Body of pancreas (tissue), 4 donors: ENCODE results near the gene HOXB3. TPM values are rescaled to one million over a fixed set of nuclear protein-coding genes. Genes with fewer than 3 reads are reported as not detected.

ENCODE experiments used
- ATAC-seq: fragments of 150-250 bp; one replicate; pipeline ENCODE4 v1.9.1; 2016
- DNase-seq, 4 donors: peaks; one replicate each; pipeline ENCODE4 v3.0.0-alpha.2; 2019
- H3K27ac ChIP-seq, 4 donors: fragments of 200-600 bp; sonication (generic); 1 replicate in 3 of 4; 2 replicates in 1 of 4; pipeline versions ENCODE4 v1.5.1 to v1.6.1; 2016 to 2019; ENCODE audit warnings: mild to moderate bottlenecking in 1 of 4, mixed read lengths in 1 of 4, moderate library complexity in 1 of 4
- H3K27me3 ChIP-seq, 2 donors: fragments of 200-600 bp; sonication (generic); one replicate each; pipeline ENCODE4 v1.6.0; 2016; ENCODE audit warnings: mild to moderate bottlenecking in 1 of 2
- H3K36me3 ChIP-seq, 2 donors: fragments of 200-600 bp; sonication (generic); replicated peaks in 1 of 2; 2 replicates each; pipeline ENCODE4 v1.5.1; 2016; ENCODE audit warnings: low read depth in 2 of 2; ENCODE audit not compliant: insufficient read depth in 1 of 2
- H3K4me1 ChIP-seq: fragments of 200-600 bp; sonication (generic); one replicate; pipeline ENCODE4 v1.6.0; 2016
- H3K4me3 ChIP-seq, 2 donors: fragments of 200-600 bp; sonication (generic); 1 replicate in 1 of 2; 2 replicates in 1 of 2; pipeline ENCODE4 v1.5.1; 2016 to 2019
- H3K9me3 ChIP-seq, 3 donors: fragments of 200-600 bp; sonication (generic); 1 replicate in 2 of 3; 2 replicates in 1 of 3; pipeline ENCODE4 v1.5.1; 2016
- POLR2A ChIP-seq, 3 donors: fragments of 450-650 bp; IDR thresholded peaks; one replicate each; pipeline ENCODE4 v1.6.1; 2016; ENCODE audit warnings: antibody characterized with exemption in 3 of 3, mild to moderate bottlenecking in 2 of 3
- WGBS, 2 donors: methylation state at CpG; one replicate each; pipeline ENCODE4 v1.1.5; 2017; 5-methylcytosine and 5-hydroxymethylcytosine counted together
- intact Hi-C: fragments of 100-400 bp; cut with DNase I; formaldehyde crosslinking; loops from one replicate; pipeline ENCODE4 v1.15.1; 2023
- total RNA-seq, 2 donors: library from RNA; depleted of rRNA; stranded (reverse); fragments of >200 nt; gene quantifications; one replicate each; pipeline ENCODE4 v1.1.0, GENCODE V29; 2016
- TF ChIP-seq, protein P1 (sequence below), 7 experiments: fragments of 450-650 bp in 4 of 7; fragments of 200-600 bp in 3 of 7; sonication (generic) in 3 of 7; IDR thresholded peaks; one replicate each; pipeline ENCODE4 v1.5.1; 2016 to 2019; ENCODE audit warnings: antibody characterized with exemption in 7 of 7

HOXB3 gene
- total RNA-seq, 2 donors from 2014 or later, result 2.9 TPM; not detected in 1

- intact Hi-C loops, result loop anchor here (10.0 kb wide), 1 partner anchor 473 kb away; no protein-coding TSS in a partner anchor
- no peak overlapping the region for H3K4me3 ChIP-seq
- DNase-seq, result no peak
Measured at GRCh38 chr17:48627623-48628521, 37.8 kb upstream of the HOXB3 start.

GRCh38 chr17:48627118-48627597 lies 37.1 kb upstream of the HOXB3 start:
- DNase-seq (no peak), ATAC-seq (no peak)
- 15 to 25% methylated on average over 5 of the region's 5 CpGs for WGBS, 2 donors
- H3K36me3 ChIP-seq, result no peaks in the 10 kb centered on the region
- intact Hi-C loops, result loop anchor here (10.0 kb wide), 1 partner anchor 472 kb away; no protein-coding TSS in a partner anchor
- H3K27me3 ChIP-seq, result peaks cover 0 to 77% of the 10 kb centered on the region in 2 donors
- H3K4me3 ChIP-seq, result no peak overlapping the region
- H3K27ac ChIP-seq, result no peak overlapping the region
- TF ChIP-seq, protein P1, sequence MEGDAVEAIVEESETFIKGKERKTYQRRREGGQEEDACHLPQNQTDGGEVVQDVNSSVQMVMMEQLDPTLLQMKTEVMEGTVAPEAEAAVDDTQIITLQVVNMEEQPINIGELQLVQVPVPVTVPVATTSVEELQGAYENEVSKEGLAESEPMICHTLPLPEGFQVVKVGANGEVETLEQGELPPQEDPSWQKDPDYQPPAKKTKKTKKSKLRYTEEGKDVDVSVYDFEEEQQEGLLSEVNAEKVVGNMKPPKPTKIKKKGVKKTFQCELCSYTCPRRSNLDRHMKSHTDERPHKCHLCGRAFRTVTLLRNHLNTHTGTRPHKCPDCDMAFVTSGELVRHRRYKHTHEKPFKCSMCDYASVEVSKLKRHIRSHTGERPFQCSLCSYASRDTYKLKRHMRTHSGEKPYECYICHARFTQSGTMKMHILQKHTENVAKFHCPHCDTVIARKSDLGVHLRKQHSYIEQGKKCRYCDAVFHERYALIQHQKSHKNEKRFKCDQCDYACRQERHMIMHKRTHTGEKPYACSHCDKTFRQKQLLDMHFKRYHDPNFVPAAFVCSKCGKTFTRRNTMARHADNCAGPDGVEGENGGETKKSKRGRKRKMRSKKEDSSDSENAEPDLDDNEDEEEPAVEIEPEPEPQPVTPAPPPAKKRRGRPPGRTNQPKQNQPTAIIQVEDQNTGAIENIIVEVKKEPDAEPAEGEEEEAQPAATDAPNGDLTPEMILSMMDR (IDR thresholded peaks at IDR 0.05), result no peak
- TF ChIP-seq POLR2A (IDR thresholded peaks at IDR 0.05), result no peak
- H3K9me3 ChIP-seq, result no peaks in the 10 kb centered on the region
- H3K4me1 ChIP-seq, result peaks cover 19% of the 10 kb centered on the region

More at GRCh38 chr17:48627623-48628521, 37.8 kb upstream of the HOXB3 start:
- Histone ChIP-seq H3K9me3 (no peaks in the 10 kb centered on the region), H3K27ac (no peak overlapping the region), H3K27me3 (peaks cover 0 to 82% of the 10 kb centered on the region in 2 donors), H3K36me3 (no peaks in the 10 kb centered on the region), H3K4me1 (peaks cover 19% of the 10 kb centered on the region)
- TF ChIP-seq POLR2A (IDR thresholded peaks at IDR 0.05), result no peak
- 15 to 18% methylated on average over 27 of the region's 27 CpGs for WGBS, 2 donors
- ATAC-seq, result no peak

- peaks cover 19% of the 10 kb centered on the region for H3K4me1 ChIP-seq
- H3K4me3 ChIP-seq, result no peak within 1 kb of the TSS
- H3K27me3 ChIP-seq, result peaks cover 0 to 71% of the 10 kb centered on the region in 2 donors
- TF ChIP-seq POLR2A (IDR thresholded peaks at IDR 0.05), result no peak
- TF ChIP-seq, protein P1 (IDR thresholded peaks at IDR 0.05), result no peak
- no peak within 1 kb of the TSS for H3K27ac ChIP-seq
- DNase-seq (no peak), ATAC-seq (no peak)
- WGBS, 2 donors, result 3 to 4% methylated on average over 23 to 49 of the region's 50 CpGs
- intact Hi-C loops, result loop anchor here (10.0 kb wide), 1 partner anchor 472 kb away; no protein-coding TSS in a partner anchor
- H3K36me3 ChIP-seq, result no peaks in the 10 kb centered on the region
- no peaks in the 10 kb centered on the region for H3K9me3 ChIP-seq
Measured at GRCh38 chr17:48626245-48627117, 36.4 kb upstream of the HOXB3 start, which contains the start of gene HOXB9. Gene HOXB9 (minus strand): TSS chr17:48626358. CDS start chr17:48626269, 89 bp downstream.

DNA sequence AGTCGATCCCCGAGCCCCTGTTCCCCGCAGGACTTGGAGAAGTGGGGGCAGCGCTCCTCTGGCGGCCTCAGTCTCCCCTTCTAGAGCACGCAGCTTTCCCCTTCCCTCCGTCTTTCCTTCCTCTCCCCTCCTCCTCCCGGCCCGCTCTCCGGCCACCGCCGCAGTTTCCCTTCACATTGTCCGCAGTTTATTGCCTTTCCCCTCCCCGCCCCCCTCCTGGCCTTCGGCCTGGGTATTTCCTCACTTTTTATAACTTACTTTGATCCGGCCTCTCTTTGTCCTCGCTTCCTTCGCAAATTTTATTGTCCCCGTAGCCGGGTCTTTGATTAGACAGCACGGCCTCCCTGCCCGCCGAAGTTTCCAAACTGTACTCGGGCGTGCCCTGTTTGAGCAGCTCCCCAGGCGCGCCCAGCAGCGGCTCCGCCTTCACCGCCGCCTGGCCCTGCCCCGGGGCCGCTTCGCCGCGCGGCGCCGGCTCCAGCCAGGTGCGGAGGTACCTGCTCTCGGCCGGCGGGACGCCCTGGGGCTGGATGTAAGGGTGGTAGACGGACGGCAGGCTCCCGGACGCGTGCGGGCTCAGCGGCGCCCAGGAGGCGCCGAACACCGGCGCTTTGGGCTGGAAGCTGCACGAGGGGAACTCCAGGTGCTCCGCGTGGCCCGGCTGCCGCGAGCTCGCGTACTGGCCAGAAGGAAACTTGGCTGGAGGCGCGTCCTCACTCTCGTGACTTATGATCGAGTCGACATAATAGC lies 35.6 kb upstream of the HOXB3 start:
- intact Hi-C loops, result loop anchor here (10.0 kb wide), 1 partner anchor 471 kb away; no protein-coding TSS in a partner anchor
- H3K27me3 ChIP-seq, result peaks cover 0 to 66% of the 10 kb centered on the region in 2 donors

More for the DNA sequence above, 35.6 kb upstream of the HOXB3 start:
- ATAC-seq (peak; percentile 72), DNase-seq (peak in 3 of 4 donors; percentile 13 to 39 (median 28))
- Histone ChIP-seq H3K4me3 (no peak overlapping the region), H3K4me1 (peaks cover 19% of the 10 kb centered on the region), H3K27ac (no peak overlapping the region), H3K9me3 (no peaks in the 10 kb centered on the region), H3K36me3 (no peaks in the 10 kb centered on the region)
- TF ChIP-seq, protein P1 (IDR thresholded peaks at IDR 0.05), result no peak
- TF ChIP-seq POLR2A (IDR thresholded peaks at IDR 0.05), result no peak
- 1% methylated on average over 32 to 69 of the region's 69 CpGs for WGBS, 2 donors
